GM18870 (cell line): ENCODE measurements around the gene RBM7.

Experiments used
- ATAC-seq: cut with Tn5 transposase; IDR thresholded peaks from one replicate; pipeline ENCODE4 v1.9.1; 2021; ENCODE audit warnings: moderate library complexity; ENCODE audit not compliant: unreplicated experiment

RBM7 gene

DNA sequence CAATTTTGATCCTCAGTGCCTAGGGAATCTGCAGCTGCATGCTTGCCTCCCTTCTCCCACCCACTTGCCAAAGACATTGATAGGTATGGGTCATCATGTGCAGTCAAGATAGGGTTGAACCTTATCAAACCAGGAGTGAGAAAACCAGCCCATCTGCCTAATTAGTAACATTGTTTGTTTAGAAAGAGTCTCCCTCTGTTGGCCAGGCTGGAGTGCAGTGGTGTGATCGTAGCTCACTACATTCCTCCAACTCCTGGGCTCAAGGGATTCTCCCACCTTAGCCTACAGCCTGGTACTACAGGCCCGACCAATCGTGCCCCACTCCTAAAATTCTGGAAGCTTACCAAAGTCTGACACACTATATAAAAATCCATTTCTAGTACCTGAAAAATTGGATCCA lies 4.7 kb upstream of the RBM7 start:
- no peak for ATAC-seq

DNA sequence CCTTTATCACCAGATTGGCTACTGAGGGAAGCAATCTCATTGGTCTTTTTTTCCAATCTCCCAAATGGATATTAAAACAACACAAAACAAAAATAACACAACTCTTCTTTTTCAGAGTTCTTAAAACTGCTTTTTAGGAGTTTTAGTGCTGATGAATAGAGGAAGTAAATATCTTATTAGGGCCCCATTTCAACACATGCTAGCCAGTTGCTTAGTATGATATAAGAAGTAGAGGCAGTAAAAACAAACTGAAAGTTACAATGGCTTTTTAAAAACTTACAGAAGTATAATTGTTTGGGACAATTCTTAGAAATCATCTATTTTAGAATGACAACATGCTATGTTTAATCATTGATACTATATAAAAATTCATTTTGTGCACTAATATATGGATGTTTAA lies 3.5 kb upstream of the RBM7 start:
- ATAC-seq, result no peak

GRCh38 chr11:114397349-114397982 lies 3.0 kb upstream of the RBM7 start:
- no peak for ATAC-seq

GRCh38 chr11:114398303-114398920 lies 2.1 kb upstream of the RBM7 start:
- ATAC-seq, result no peak

GRCh38 chr11:114399490-114400215 lies 813 bp upstream of the RBM7 start:
- ATAC-seq, result peak; percentile 10

GRCh38 chr11:114400915-114401223 lies 403 bp downstream of the RBM7 start:
- ATAC-seq, result no peak

GRCh38 chr11:114401311-114401710 lies 845 bp downstream of the RBM7 start:
- no peak for ATAC-seq

- ATAC-seq, result no peak
These were observed 12.5 kb downstream of the RBM7 start for GRCh38 chr11:114412946-114413345.

DNA sequence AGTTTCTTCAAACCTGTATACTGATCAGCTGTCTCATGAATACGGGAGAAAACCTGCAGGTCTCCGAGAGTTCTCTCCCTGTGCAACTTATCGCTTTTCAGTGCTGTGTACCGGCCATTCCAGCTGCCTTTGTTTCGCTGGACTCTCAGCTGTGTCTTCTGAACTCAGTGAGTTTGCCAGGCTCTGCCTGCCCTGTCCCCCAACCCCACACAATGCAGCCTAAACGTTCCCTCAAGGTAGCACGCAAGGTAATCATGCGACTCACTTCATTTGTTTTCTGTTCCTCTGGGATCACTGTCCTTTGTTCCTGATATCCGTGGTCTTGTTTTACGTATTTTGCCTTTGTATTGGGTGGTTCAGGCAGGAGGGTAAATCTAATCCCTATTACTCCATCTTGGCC lies 13.5 kb downstream of the RBM7 start:
- no peak for ATAC-seq

DNA sequence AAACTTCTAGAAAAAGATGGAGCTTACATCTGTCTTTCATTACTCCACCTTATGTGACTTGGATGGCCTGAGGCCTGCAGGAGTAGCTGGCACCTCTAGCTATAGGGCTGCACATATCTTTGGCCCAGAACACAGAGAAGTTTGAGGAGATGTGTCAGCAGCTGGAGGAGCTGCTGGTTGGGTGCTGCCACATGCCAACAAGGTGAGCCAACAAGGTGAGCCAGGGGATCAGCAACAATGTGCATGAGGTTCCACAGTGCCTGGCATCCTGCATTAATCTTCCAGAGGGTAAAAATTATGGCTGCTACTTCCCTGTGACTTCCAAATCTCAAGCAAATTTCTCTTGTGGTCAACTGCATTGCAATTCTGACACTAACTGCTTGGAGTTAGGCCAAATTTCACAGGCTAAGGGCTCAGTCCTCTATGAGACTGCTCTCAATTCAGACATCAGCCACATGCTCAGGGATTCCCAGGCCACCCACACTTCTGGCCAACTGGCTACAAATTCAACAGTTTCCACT lies 16.0 kb downstream of the RBM7 start:
- no peak for ATAC-seq

- no peak for ATAC-seq
These were observed 25.8 kb downstream of the RBM7 start for GRCh38 chr11:114426280-114426679.

GRCh38 chr11:114430290-114430689 lies 29.8 kb downstream of the RBM7 start:
- no peak for ATAC-seq

DNA sequence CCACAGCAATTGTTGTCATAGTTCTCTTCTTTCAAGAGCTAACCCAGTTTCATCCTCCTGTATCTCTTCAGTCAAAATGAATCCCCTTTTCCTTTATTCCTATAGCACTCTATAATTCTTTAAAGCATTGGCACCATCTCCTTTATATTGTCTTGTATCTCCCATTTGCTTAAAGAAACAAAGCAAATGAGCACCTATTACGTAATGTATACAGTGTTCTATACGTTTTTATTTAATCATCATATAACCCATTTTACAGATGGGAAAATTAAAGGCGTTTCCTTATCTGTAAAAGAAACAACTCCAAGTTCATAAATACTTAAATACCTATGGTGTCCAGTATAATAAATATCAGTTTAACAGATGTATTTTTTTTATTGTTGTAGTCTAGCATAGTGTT lies 32.4 kb downstream of the RBM7 start:
- no peak for ATAC-seq

GRCh38 chr11:114433376-114433775 lies 32.9 kb downstream of the RBM7 start:
- ATAC-seq, result no peak

DNA sequence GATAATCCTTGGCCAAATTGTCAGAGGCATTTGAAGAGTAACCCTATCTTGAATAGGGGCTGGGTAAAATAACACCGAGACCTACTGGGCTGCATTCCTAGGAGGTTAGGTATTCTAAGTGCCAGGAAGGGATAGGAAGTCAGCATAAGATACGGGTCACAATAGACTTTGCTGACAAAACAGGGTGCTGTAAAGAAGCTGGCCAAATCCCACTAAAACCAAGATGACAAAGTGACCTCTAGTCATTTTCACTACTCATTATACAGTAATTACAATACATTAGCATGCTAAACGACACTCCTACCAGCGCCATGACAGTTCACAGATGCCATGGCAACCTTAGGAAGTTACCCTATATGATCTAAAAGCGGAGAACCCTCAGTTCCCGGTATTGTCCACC lies 37.8 kb downstream of the RBM7 start:
- no peak for ATAC-seq

DNA sequence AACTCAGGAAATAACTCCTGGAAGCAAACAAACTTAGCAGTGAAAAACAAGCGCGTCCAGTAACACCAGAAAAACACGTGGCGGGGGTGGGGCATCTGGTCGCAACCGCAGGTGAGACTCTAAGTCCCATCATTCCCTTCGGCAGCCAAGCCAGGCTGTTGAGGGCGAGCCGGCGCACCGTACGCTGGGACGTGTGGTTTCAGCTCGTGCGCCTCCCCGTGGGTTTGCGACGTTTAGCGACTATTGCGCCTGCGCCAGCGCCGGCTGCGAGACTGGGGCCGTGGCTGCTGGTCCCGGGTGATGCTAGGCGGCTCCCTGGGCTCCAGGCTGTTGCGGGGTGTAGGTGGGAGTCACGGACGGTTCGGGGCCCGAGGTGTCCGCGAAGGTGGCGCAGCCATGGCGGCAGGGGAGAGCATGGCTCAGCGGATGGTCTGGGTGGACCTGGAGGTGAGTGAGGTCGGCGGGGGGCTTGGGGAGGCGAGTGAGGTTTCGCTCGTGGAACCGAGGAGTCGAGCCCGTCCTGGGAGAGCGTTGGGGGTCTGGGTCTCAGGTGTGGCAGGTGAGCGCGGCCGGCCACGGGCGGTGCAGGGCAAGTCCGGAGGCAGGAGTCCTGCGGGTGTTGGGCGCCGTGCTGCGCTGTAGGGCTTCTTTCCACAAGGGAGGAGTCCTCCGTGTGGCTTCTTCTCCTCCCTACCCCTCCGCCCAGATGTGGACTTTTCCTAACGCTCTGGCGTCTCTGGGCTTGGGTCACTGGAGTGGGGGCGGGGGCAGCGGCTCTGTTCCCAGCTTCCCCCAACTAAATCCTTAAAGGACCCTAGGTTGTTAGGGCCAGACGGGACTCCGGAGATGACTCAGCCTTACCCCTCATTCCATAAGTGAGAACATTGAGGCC lies 39.0 kb downstream of the RBM7 start, which contains the start of gene REXO2:
TSS of gene REXO2 (plus strand) at position 239 of the 892 bp plus-strand sequence. CDS start at position 301, 62 bp downstream.
- ATAC-seq, result peak; percentile 97

DNA sequence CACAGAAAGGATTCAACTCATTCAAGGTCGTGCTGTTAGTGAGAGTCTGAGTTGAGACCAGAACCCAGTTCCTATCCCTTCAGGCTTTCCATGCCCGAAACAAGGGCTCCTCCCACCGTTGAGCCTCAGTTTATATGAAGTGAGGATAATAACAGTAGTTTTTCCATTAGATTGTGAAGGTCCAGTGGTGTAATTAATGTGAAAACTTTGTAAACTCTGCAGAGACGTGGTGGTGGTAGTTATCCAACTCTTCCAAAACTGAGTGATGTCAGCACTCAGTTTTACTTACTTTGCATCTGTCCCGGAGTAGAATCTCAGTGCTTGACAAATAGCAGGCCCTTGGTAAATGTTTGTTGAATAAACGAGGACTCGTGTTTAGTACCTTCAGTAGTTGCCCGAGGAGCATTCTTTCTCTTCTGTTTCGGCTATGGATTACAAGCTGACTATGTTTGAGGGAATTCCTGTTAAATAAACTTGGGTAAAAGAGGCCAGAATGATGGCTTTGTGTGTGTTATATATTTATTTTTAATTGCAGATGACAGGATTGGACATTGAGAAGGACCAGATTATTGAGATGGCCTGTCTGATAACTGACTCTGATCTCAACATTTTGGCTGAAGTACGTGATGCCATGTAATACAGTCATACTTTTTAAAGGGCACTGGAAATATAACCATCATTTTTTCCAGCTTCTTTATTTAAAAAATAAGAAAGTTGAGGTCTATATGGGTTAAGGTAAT lies 39.8 kb downstream of the RBM7 start:
- ATAC-seq, result no peak

DNA sequence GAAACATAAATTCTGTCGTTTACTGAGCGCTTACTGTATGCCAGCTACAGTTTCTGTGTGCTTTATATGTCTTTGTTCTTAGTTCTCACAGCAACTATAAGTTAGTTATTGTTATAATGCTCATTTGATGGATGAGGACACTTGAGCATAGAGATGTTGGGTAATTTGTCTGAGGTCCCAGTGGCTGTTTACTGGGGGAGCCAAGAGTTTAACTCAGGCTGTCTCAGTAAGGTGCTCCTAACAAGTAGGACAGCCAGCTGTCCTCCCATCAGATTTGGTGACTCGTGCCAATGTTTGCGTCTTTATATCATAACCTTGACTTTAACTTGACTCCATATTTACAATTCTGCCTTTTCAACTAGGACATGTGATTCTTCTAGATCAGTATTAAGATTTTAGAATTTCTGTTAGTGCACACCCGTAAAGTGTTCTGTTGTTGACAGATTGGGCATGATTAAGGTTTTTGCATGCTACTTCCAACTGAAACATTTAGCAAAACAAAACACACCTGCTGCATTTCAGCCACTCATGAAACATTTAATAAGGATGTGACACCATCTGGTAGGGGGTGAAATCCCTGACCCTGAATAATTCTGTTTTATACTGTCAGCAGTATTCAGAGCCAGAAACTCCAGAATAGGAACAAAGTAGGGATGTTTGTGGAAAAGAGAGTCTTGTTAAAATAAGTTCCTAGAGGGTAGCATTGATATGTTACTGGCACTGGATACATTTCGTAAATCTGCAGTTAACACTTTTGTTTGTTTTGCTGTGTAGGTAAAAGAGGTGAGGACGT lies 40.7 kb downstream of the RBM7 start:
- no peak for ATAC-seq

- ATAC-seq, result no peak
These were observed 41.5 kb downstream of the RBM7 start for GRCh38 chr11:114441921-114442320.

- no peak for ATAC-seq
These were observed 42.1 kb downstream of the RBM7 start for GRCh38 chr11:114442536-114442935.
